Stimulated activated CD8-positive, alpha-beta memory T cell treated with anti-CD3 and anti-CD28 coated beads, Interleukin-4, amount 100 ng/mL, for 24 hours (primary cell): Measurements from ENCODE around the gene SSBP2.

Experiments
- DNase-seq: peaks from one replicate; pipeline ENCODE4 v3.0.0-alpha.2; 2020; ENCODE audit warnings: low read depth

Gene SSBP2

DNA sequence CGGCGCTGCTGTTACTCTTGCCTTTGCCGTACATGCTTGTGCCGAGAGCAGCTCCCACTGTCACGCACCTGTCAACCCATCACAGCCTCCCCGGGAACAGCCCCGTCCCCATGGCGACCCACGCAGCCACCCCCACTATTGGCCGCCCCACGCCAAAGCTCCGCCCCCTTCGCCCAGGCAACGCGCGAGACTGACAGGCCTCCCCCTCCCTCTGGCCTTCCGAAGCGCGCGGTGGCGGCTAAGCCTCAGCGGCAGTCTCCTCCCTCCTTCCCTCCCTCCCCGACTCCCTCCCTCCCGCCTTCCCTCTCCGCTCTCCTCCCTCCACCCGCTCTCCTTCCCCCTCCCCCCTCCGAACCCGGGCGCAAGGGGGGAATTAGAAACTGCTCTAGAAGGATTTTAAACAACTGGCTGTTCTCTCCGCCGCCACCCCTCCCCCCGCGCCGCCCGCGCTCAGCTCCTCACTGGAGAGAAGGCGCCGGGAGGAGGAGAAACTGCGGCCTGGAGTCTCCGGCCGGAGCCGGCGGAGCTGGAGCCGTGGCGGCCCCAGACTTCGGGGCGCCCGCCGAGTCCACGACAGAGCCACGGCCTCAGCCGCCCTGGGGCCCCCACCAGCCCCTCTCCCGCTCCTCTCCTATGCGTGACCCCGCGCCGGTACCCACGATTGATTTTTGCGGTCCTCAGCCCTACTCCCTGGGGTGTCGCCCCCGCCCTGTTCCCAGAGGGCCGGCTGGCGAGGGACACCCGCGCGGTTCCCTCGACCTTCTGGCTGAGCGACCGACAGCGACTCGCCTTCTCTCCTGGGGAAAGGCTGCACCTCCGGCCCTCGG lies at the start of gene SSBP2:
SSBP2 (minus strand) TSS at position 89 of the 827 bp plus-strand sequence; CDS start at position 34, 55 bp downstream.
- DNase-seq: peak; percentile 97

- no peak for DNase-seq
Measured at GRCh38 chr5:81795666-81796065, 44.8 kb upstream of the SSBP2 start.

- no peak for DNase-seq
Measured at GRCh38 chr5:81794226-81794625, 43.3 kb upstream of the SSBP2 start.

GRCh38 chr5:81790336-81790735 lies 39.4 kb upstream of the SSBP2 start:
- no peak for DNase-seq

GRCh38 chr5:81789033-81789432 lies 38.1 kb upstream of the SSBP2 start:
- DNase-seq: no peak

- no peak for DNase-seq
Measured at GRCh38 chr5:81788329-81788728, 37.4 kb upstream of the SSBP2 start.

DNA sequence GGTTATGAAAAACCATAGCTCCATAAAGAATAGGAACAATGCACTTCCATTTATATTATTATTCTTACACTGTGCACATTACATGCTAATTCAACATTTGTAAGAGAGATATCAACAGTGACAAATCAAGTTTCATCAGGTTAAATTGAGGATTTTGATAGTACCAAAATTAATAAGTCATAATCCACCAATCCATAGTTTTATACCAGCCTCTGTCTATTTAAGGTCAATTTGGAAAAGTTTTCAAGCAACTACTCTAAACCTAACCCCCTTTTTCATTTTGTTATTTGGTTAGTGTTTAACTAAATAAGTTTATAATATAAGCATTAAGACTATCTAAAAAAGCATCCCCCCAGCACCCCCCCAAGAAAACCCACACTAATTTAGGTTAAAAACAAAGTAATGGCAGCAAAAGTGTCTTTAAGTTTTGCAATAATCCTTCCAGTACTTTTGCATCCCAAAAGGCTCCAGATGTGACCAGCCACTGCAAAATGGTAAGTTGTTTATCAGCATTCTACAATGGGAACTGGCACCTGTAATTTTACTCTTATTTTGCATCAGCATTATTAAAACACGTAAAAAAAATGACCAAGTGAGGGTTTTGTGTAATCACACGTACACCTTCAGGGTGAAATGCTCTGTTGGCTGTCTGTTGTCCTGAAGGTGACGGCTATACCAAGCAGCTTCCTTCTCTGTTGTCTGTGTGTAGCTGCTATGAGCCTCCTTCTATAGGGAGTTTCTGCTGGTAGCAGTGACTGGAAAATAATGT lies 36.8 kb upstream of the SSBP2 start:
- DNase-seq: no peak

GRCh38 chr5:81786991-81787390 lies 36.1 kb upstream of the SSBP2 start:
- DNase-seq: no peak

DNA sequence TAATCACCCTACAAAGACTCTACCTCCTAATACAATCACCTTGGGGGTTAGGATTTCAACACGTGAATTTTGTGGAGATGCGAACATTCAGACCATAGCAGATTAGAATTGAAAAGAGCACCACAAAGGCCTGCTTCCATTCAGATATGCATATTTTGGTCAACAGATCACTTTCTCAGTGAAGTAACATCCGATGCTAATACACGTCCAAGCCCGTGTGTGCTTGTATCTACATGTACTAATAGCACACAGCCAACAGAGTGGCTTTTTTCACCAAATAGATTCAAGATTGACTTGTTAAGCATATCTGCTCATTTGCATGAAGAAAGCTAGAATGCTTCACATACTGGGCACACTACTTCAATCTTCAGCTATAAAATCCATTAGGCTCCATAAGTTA lies 35.6 kb upstream of the SSBP2 start:
- DNase-seq: no peak

- no peak for DNase-seq
Measured at GRCh38 chr5:81785322-81785721, 34.4 kb upstream of the SSBP2 start.

DNA sequence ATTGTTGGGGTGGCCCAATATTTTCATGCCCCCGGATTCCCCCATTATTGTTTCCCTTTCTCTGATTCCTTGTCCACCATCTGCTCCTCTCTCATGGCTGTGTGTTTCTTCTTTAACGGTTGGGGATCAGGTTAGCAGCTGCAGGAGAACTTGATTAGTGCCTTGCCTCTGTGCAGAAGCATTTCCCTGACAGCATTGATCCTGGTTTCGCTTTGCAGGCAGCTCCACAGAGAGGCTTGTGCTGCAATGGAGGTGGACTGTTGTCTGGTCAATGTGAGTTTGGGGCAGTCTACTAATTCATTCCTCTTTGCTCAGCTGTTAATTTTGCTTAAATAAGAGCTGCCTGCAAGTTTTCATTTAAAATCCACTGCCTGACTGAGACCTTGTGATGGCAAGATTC lies 32.5 kb upstream of the SSBP2 start:
- DNase-seq: no peak

GRCh38 chr5:81782811-81783210 lies 31.9 kb upstream of the SSBP2 start:
- DNase-seq: no peak

DNA sequence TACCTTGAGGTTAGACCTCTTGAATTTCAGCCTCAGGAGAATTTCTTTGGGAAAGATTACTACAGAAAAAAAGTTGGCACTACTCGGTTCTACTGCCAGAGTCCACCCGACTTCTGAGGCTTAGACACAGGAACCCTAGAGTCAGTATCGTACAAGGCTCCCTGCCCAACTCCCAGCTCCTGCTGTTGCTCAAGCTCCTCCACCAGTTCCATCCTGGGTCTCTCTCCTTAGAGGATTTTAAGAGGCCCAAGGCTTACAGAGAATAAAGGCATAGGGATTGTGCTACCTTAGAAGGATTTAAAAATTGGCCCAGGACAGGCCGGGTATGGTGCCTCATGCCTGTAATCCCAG lies 29.0 kb upstream of the SSBP2 start:
- DNase-seq: no peak

DNA sequence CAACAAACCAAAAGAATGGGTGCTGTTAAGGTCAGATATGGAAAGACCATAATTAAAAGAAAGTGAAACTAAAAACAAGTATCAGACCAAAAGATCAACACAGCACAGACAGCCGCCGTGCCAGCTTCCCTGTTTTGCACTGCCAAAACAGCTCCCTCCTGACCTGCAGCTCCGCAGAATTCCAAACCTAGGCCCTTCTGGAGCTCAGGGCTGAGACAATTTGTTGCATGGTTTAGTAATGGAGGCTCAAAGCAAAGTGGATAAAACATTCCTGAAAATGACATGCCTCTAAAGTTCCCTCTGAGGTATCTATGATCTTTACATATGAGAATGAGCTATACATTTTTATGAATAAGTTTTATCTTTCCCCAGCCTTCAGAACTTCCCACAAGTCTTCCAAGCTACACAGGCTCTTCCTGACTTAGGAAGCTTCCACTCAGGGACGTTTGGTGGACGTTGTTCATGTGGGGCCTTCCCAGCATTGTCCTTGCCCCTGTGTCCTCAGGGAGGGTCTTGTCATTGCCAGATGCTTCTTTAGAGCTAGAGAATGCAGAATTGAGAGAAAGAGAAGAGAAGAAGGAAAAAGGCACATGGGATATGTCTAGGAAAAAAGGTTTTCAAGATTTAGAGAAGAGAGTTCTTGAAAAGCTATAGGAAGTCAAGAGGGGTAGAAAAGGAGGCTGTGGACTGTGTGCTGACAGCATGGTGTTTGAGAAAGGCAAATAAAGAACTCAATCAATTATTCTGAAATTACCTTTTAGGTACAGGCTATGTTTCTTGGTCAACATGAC lies 28.4 kb upstream of the SSBP2 start:
- DNase-seq: no peak

GRCh38 chr5:81778642-81779041 lies 27.7 kb upstream of the SSBP2 start:
- DNase-seq: no peak

- DNase-seq: no peak
Measured at GRCh38 chr5:81776258-81776657, 25.4 kb upstream of the SSBP2 start.

DNA sequence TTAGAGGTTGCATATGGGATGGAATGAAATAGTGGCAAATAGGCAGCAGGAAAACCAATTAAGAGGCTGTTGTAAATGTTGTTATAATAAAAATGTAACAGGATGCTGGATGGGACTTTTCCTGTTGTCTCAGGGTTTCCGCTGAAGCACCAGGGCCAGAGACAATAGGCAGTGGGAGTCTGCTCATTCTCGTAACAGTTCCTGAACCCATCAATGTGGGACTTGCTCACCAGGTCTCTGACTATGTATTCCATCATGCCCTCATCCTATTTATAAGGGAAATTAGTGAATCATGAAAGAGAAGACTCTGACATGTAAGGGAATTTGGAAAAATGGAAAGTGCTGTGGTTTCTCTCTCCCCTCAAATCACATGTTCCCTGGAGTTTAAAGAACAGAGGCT lies 23.5 kb upstream of the SSBP2 start:
- no peak for DNase-seq

DNA sequence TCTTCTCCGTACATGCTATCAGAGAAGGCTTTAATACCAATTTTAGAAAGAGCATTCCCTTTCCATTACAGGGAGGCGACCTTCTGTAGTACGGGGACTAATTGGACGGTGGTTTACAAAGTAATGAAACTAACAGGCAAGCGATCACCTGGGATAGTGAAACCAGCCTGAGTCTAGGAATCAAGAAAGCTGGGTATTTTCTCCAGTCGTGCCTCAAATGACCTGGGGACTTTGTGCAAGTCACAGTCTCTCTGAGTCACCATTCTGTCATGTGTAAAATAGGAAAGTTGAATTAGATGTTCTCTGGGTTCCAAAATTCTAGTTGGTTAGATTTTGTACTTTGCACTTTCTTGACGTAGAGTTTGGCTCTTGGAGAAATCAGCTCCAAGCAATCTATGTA lies 22.7 kb upstream of the SSBP2 start:
- DNase-seq: no peak

DNA sequence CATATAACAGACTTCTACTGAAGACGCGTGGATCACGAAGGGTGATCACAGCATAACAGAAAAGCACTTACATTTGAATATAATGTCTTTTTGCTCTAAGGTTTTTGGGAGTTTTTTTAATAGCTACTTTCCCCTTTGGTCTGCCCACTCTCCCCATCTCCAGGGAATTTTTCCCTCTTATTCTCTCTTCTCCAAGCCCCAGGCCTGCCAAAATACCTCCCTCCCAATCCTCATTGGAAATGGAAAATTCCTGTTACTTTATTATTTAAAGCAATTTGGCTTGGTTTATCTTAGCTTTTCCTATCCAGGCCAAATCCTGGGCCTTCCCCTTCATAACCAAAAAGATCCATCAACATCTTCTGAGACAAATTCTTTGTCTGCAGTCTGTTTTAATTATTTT lies 22.3 kb upstream of the SSBP2 start:
- DNase-seq: no peak

GRCh38 chr5:81772488-81772887 lies 21.6 kb upstream of the SSBP2 start:
- no peak for DNase-seq

- no peak for DNase-seq
Measured at GRCh38 chr5:81768935-81769452, 18.1 kb upstream of the SSBP2 start.

DNA sequence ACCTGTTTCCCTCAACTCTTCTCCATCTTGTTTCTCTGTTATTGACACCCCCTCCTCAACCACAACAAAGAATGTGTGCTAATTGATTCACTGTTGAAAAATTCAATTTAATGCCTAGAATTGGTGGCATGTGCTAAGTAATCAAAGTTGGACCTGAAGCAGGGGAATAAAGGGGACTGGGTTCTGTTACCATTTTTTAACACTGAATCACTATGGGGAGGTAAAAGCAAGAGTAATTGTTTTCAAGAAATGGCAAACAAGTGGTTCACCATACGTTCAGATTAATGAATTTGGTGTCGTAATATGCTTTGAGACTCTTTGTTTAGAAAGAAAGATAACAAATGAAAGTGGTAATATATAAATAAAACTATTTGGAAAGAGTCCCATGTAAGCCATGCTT lies 17.0 kb upstream of the SSBP2 start:
- no peak for DNase-seq

- DNase-seq: no peak
Measured at GRCh38 chr5:81767097-81767496, 16.2 kb upstream of the SSBP2 start.
